Transverse colon (tissue), 3 donors: ENCODE measurements around the gene PPP1R3G.

Experiments used
- CTCF ChIP-seq, 5 experiments: fragments of 200-600 bp in 3 of 5; fragments of 450-650 bp in 2 of 5; sonication (generic) in 3 of 5; IDR thresholded peaks; 1 replicate in 2 of 5; 2 replicates in 3 of 5; pipeline ENCODE4 v1.5.1; 2016 to 2017; ENCODE audit warnings: antibody characterized with exemption in 5 of 5, inconsistent platforms in 3 of 5, mild to moderate bottlenecking in 2 of 5, moderate library complexity in 1 of 5
- POLR2A ChIP-seq: fragments of 450-650 bp; IDR thresholded peaks from one replicate; pipeline ENCODE4 v1.6.1; 2016; ENCODE audit warnings: antibody characterized with exemption, mild to moderate bottlenecking, moderate library complexity

GRCh38 chr6:5080574-5080973 is 4.6 kb upstream of the PPP1R3G start:
- TF ChIP-seq CTCF (IDR thresholded peaks at IDR 0.05), result no peak
- TF ChIP-seq POLR2A, result no peak
